ENCODE data around the gene GINS2. TPM values are rescaled to one million over a fixed set of nuclear protein-coding genes. Genes with fewer than 3 reads are reported as not detected.

GINS2 gene
- total RNA-seq, 1 experiment from 2014 or later = 53.3 TPM

- no TSS peak for BruUV-seq (replicated peaks)
- Histone ChIP-seq H3K27me3 (ENCODE audit: insufficient read depth, low read length) (no peaks in the 10 kb centered on the region), H2AFZ (ENCODE audit: low read depth, low read length, poor library complexity, severe bottlenecking) (no peak overlapping the region), H3K9me2 (ENCODE audit: insufficient read depth) (no peaks in the 10 kb centered on the region), H3K4me2 (ENCODE audit: low read length) (no peak overlapping the region), H3K36me3 (ENCODE audit: control insufficient read depth in 1 of 2, insufficient read depth in 2 of 2, low read length in 2 of 2) (peaks cover 0 to 16% of the 10 kb centered on the region in 2 experiments; a peak in 1 of 4 replicates), H3K9ac (ENCODE audit: low read length) (no peak overlapping the region), H3K4me3 (replicated peaks in 1 of 2; ENCODE audit: low read depth in 1 of 2, low read length in 2 of 2) (no peak overlapping the region), H3K9me3 (ENCODE audit: control insufficient read depth in 1 of 2, insufficient read depth in 1 of 2, low read depth in 1 of 2, low read length in 2 of 2) (peaks cover 6% of the 10 kb centered on the region in 2 experiments; a peak in 2 of 4 replicates), H3K4me1 (ENCODE audit: control insufficient read depth in 1 of 2, insufficient read depth in 2 of 2, low read length in 2 of 2) (no peaks in the 10 kb centered on the region), H4K20me1 (ENCODE audit: insufficient read depth) (no peaks in the 10 kb centered on the region), H3K79me2 (ENCODE audit: insufficient read depth, low read length) (no peaks in the 10 kb centered on the region), H3K27ac (ENCODE audit: low read depth, low read length) (no peak overlapping the region)
- POLR2A ChIA-PET = no interaction called here
- TF ChIP-seq ELF1 (IDR thresholded peaks at IDR 0.05; ENCODE audit: borderline replicate concordance, low read depth) (no peak), SIN3A (IDR thresholded peaks at IDR 0.05; ENCODE audit: low read depth) (no peak), REST (IDR thresholded peaks at IDR 0.05; ENCODE audit: low read depth) (no peak), POLR2A (IDR thresholded peaks at IDR 0.05; ENCODE audit: borderline replicate concordance, extremely low read depth, insufficient read depth, insufficient read length) (no peak), FOSL1 (IDR thresholded peaks at IDR 0.05; ENCODE audit: low read depth) (no peak), ATF3 (IDR thresholded peaks at IDR 0.05) (no peak), MAX (IDR thresholded peaks at IDR 0.05) (no peak), EZH2phosphoT487 (IDR thresholded peaks at IDR 0.05; ENCODE audit: borderline replicate concordance) (no peak), EGR1 (IDR thresholded peaks at IDR 0.05; ENCODE audit: low read depth) (no peak), TCF7L2 (IDR thresholded peaks at IDR 0.05; ENCODE audit: borderline replicate concordance, extremely low read depth, insufficient read depth, insufficient read length) (no peak), YY1 (IDR thresholded peaks at IDR 0.05; ENCODE audit: extremely low read depth, insufficient replicate concordance, low read depth, low read length) (no peak), RAD21 (IDR thresholded peaks at IDR 0.05; ENCODE audit: low read depth) (no peak)
- RAD21 ChIA-PET (ENCODE audit: low non-redundant PET in 1 of 2, low total read pairs in 2 of 2, uncharacterized antibody in 2 of 2, unreplicated experiment in 2 of 2) = no interaction called here
- CTCF ChIA-PET = interaction anchor here (2.5 kb wide), 1 partner anchor 8 kb away, joined by 8 read pairs; no protein-coding TSS in a partner anchor
- intact Hi-C loops (cut with micrococcal nuclease) = no loop called here
- DNase-seq (ENCODE audit: low read depth, low spot score) (no peak), ATAC-seq (no peak)
Observed at GRCh38 chr16:85709766-85710585, 21.2 kb upstream of the GINS2 start.
